ENCODE measurements around the gene CELF4. TPM values are rescaled to one million over a fixed set of nuclear protein-coding genes. Genes with fewer than 3 reads are reported as not detected.

The CELF4 gene
- total RNA-seq, 2 donors from 2014 or later = 3.3 to 4.7 TPM

- H3K27me3 ChIP-seq = peaks cover 0 to 7% of the 10 kb centered on the region in 2 donors
- no peaks in the 10 kb centered on the region for H3K36me3 ChIP-seq (replicated peaks in 1 of 2; ENCODE audit: insufficient read depth in 1 of 2, low read depth in 2 of 2)
- no peak overlapping the region for H3K27ac ChIP-seq
- no peaks in the 10 kb centered on the region for H3K9me3 ChIP-seq
- no peak for TF ChIP-seq POLR2A (IDR thresholded peaks at IDR 0.05)
- no peak for TF ChIP-seq CTCF (IDR thresholded peaks at IDR 0.05)
- intact Hi-C loops (cut with DNase I) = loop anchor here (10.0 kb wide), 1 partner anchor 194 kb away; no protein-coding TSS in a partner anchor
- H3K4me1 ChIP-seq = no peaks in the 10 kb centered on the region
- ATAC-seq = no peak
- DNase-seq = no peak
- no peak overlapping the region for H3K4me3 ChIP-seq
- WGBS, 2 donors = 15% methylated on average over 16 to 17 of the region's 17 CpGs
These were observed 26.9 kb downstream of the CELF4 start for GRCh38 chr18:37538526-37539205.

GRCh38 chr18:37537868-37538525 lies 27.6 kb downstream of the CELF4 start:
- no peak overlapping the region for H3K4me3 ChIP-seq
- no peak overlapping the region for H3K27ac ChIP-seq
- H3K9me3 ChIP-seq = no peaks in the 10 kb centered on the region
- DNase-seq = peak; percentile 75 to 83 (median 76)
- H3K4me1 ChIP-seq = no peaks in the 10 kb centered on the region
- TF ChIP-seq POLR2A (IDR thresholded peaks at IDR 0.05) = no peak
- peak; percentile 71 to 85 (median 80) for TF ChIP-seq CTCF (IDR thresholded peaks at IDR 0.05)
- peak; percentile 86 for ATAC-seq
- H3K36me3 ChIP-seq (replicated peaks in 1 of 2; ENCODE audit: insufficient read depth in 1 of 2, low read depth in 2 of 2) = no peaks in the 10 kb centered on the region
- intact Hi-C loops (cut with DNase I) = loop anchor here (10.0 kb wide), 1 partner anchor 193 kb away; no protein-coding TSS in a partner anchor
- peaks cover 0 to 7% of the 10 kb centered on the region in 2 donors for H3K27me3 ChIP-seq
- 11 to 32% methylated on average over 9 to 23 of the region's 23 CpGs for WGBS, 2 donors

- H3K9me3 ChIP-seq = no peaks in the 10 kb centered on the region
- no peak overlapping the region for H3K27ac ChIP-seq
- 44 to 63% methylated on average over 9 of the region's 9 CpGs for WGBS, 2 donors
- no peak for ATAC-seq
- H3K27me3 ChIP-seq = peaks cover 0 to 7% of the 10 kb centered on the region in 2 donors
- no peak for DNase-seq
- intact Hi-C loops (cut with DNase I) = loop anchor here (10.0 kb wide), 1 partner anchor 192 kb away; no protein-coding TSS in a partner anchor
- H3K36me3 ChIP-seq (replicated peaks in 1 of 2; ENCODE audit: insufficient read depth in 1 of 2, low read depth in 2 of 2) = no peaks in the 10 kb centered on the region
- H3K4me3 ChIP-seq = no peak overlapping the region
- no peak for TF ChIP-seq POLR2A (IDR thresholded peaks at IDR 0.05)
- TF ChIP-seq CTCF (IDR thresholded peaks at IDR 0.05) = no peak
- no peaks in the 10 kb centered on the region for H3K4me1 ChIP-seq
These were observed 28.9 kb downstream of the CELF4 start for GRCh38 chr18:37536656-37537055.

GRCh38 chr18:37535968-37536367 lies 29.6 kb downstream of the CELF4 start:
- Histone ChIP-seq H3K27me3 (peaks cover 0 to 7% of the 10 kb centered on the region in 2 donors), H3K27ac (no peak overlapping the region), H3K4me3 (no peak overlapping the region), H3K36me3 (replicated peaks in 1 of 2; ENCODE audit: insufficient read depth in 1 of 2, low read depth in 2 of 2) (no peaks in the 10 kb centered on the region), H3K4me1 (no peaks in the 10 kb centered on the region), H3K9me3 (no peaks in the 10 kb centered on the region)
- ATAC-seq (no peak), DNase-seq (no peak)
- no peak for TF ChIP-seq POLR2A (IDR thresholded peaks at IDR 0.05)
- no peak for TF ChIP-seq CTCF (IDR thresholded peaks at IDR 0.05)
- WGBS, 2 donors = 55 to 58% methylated on average over 4 of the region's 4 CpGs
- intact Hi-C loops (cut with DNase I) = loop anchor here (10.0 kb wide), 1 partner anchor 191 kb away; no protein-coding TSS in a partner anchor

Data from body of pancreas (tissue), 4 donors.